Kidney tubule cell (primary cell): ENCODE data around the gene SNRPB2.
A peak's percentile ranks its signal among the peaks of the same experiment; 100 is the strongest.

ENCODE experiments used
- DNase-seq: peaks from one replicate; pipeline ENCODE4 v3.0.0-alpha.2; 2018; ENCODE audit warnings: low spot score

Gene SNRPB2

GRCh38 chr20:16729565-16730460 lies at the start of gene SNRPB2:
Gene SNRPB2, plus strand, starts transcription at chr20:16730026. Its CDS starts 1,677 bp downstream, at chr20:16731703.
- peak; percentile 94 for DNase-seq

- no peak for DNase-seq
These were observed 45.4 kb upstream of the SNRPB2 start for GRCh38 chr20:16684416-16684815.

GRCh38 chr20:16689906-16690305 lies 39.9 kb upstream of the SNRPB2 start:
- no peak for DNase-seq

- DNase-seq = no peak
These were observed 38.4 kb upstream of the SNRPB2 start for GRCh38 chr20:16691381-16691780.

GRCh38 chr20:16692009-16692408 lies 37.8 kb upstream of the SNRPB2 start:
- DNase-seq = no peak

GRCh38 chr20:16692442-16692841 lies 37.4 kb upstream of the SNRPB2 start:
- DNase-seq = no peak

GRCh38 chr20:16693278-16693677 lies 36.5 kb upstream of the SNRPB2 start:
- no peak for DNase-seq

- no peak for DNase-seq
These were observed 35.7 kb upstream of the SNRPB2 start for GRCh38 chr20:16694161-16694560.

GRCh38 chr20:16695628-16696027 lies 34.2 kb upstream of the SNRPB2 start:
- DNase-seq = no peak

GRCh38 chr20:16699293-16699692 lies 30.5 kb upstream of the SNRPB2 start:
- no peak for DNase-seq

GRCh38 chr20:16701296-16701695 lies 28.5 kb upstream of the SNRPB2 start:
- no peak for DNase-seq

- no peak for DNase-seq
These were observed 26.3 kb upstream of the SNRPB2 start for GRCh38 chr20:16703570-16703969.

- DNase-seq = no peak
These were observed 22.2 kb upstream of the SNRPB2 start for GRCh38 chr20:16707674-16708073.

- no peak for DNase-seq
These were observed 21.2 kb upstream of the SNRPB2 start for GRCh38 chr20:16708602-16709001.

- DNase-seq = no peak
These were observed 20.8 kb upstream of the SNRPB2 start for GRCh38 chr20:16709017-16709416.

- no peak for DNase-seq
These were observed 19.0 kb upstream of the SNRPB2 start for GRCh38 chr20:16710781-16711180.

- no peak for DNase-seq
These were observed 18.1 kb upstream of the SNRPB2 start for GRCh38 chr20:16711661-16712258.

GRCh38 chr20:16712511-16712947 lies 17.3 kb upstream of the SNRPB2 start:
- no peak for DNase-seq

GRCh38 chr20:16713066-16713465 lies 16.8 kb upstream of the SNRPB2 start:
- no peak for DNase-seq

GRCh38 chr20:16714242-16714641 lies 15.6 kb upstream of the SNRPB2 start:
- DNase-seq = no peak

- DNase-seq = no peak
These were observed 15.1 kb upstream of the SNRPB2 start for GRCh38 chr20:16714751-16715150.

- DNase-seq = no peak
These were observed 10.4 kb upstream of the SNRPB2 start for GRCh38 chr20:16719421-16719820.

GRCh38 chr20:16729080-16729479 lies 746 bp upstream of the SNRPB2 start:
- DNase-seq = no peak
